ENCODE data around the gene SYT7. TPM values are rescaled to one million over a fixed set of nuclear protein-coding genes. Genes with fewer than 3 reads are reported as not detected.
A peak's percentile ranks its signal among the peaks of the same experiment; 100 is the strongest.

The SYT7 gene
- total RNA-seq, 1 experiment from 2014 or later: 2.5 TPM

DNA sequence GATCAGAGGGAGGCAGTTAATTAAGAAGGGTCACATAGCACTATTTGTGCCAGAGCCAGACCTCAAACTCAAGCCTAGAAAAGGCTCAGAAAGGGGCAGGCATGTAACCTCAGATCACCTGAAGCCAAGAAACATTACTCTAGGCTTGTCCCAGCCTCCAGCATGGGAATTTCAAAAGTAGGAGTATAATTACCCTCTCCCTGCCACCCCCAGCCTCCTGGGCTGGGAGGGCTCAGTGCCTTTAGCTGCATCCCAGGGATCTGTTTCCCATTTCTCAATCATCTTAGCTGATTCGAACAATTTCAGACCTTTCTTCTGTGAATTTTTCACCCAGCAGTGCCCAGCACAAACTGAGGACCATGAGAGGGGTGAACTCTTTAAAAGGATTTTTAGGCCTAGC lies 105.4 kb downstream of the SYT7 start:
- H3K36me3 ChIP-seq (ENCODE audit: control insufficient read depth, insufficient read depth, low read length): no peaks in the 10 kb centered on the region
- TF ChIP-seq, protein P1, sequence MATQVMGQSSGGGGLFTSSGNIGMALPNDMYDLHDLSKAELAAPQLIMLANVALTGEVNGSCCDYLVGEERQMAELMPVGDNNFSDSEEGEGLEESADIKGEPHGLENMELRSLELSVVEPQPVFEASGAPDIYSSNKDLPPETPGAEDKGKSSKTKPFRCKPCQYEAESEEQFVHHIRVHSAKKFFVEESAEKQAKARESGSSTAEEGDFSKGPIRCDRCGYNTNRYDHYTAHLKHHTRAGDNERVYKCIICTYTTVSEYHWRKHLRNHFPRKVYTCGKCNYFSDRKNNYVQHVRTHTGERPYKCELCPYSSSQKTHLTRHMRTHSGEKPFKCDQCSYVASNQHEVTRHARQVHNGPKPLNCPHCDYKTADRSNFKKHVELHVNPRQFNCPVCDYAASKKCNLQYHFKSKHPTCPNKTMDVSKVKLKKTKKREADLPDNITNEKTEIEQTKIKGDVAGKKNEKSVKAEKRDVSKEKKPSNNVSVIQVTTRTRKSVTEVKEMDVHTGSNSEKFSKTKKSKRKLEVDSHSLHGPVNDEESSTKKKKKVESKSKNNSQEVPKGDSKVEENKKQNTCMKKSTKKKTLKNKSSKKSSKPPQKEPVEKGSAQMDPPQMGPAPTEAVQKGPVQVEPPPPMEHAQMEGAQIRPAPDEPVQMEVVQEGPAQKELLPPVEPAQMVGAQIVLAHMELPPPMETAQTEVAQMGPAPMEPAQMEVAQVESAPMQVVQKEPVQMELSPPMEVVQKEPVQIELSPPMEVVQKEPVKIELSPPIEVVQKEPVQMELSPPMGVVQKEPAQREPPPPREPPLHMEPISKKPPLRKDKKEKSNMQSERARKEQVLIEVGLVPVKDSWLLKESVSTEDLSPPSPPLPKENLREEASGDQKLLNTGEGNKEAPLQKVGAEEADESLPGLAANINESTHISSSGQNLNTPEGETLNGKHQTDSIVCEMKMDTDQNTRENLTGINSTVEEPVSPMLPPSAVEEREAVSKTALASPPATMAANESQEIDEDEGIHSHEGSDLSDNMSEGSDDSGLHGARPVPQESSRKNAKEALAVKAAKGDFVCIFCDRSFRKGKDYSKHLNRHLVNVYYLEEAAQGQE (IDR thresholded peaks at IDR 0.05; ENCODE audit: insufficient read depth in 1 of 2, low read depth in 2 of 2, low read length in 1 of 2): no peak
- TF ChIP-seq TCF7L2 (IDR thresholded peaks at IDR 0.05; ENCODE audit: low read depth, low read length) (no peak), SIN3A (IDR thresholded peaks at IDR 0.05; ENCODE audit: borderline replicate concordance, insufficient read depth, low read depth, low read length) (no peak), POLR2AphosphoS5 (IDR thresholded peaks at IDR 0.05; ENCODE audit: low read depth, low read length) (no peak), CTCF (IDR thresholded peaks at IDR 0.05) (no peak)
- CTCF ChIA-PET: no interaction called here
- DNase-seq (ENCODE audit: low read depth, low spot score): no peak
- BruUV-seq (replicated peaks): no TSS peak
- H3K4me3 ChIP-seq (ENCODE audit: low read depth in 2 of 2, low read length in 2 of 2): no peak overlapping the region
- POLR2A ChIA-PET: no interaction called here
- H3K27me3 ChIP-seq (ENCODE audit: control insufficient read depth, insufficient read depth, low read length): no peaks in the 10 kb centered on the region
- H3K4me1 ChIP-seq (ENCODE audit: control insufficient read depth, insufficient read depth, low read length): no peaks in the 10 kb centered on the region
- H3K27ac ChIP-seq (ENCODE audit: low read length): no peak overlapping the region
- in situ Hi-C loops (cut with HindIII; ENCODE audit: low pct_unique_long_range_greater_than_20kb, low sequenced_read_pairs) (no loop called here), intact Hi-C loops (cut with micrococcal nuclease; ENCODE audit: unreplicated experiment) (loop anchor here (5.0 kb wide), 1 partner anchor 152 kb away; no protein-coding TSS in a partner anchor)
- no peaks in the 10 kb centered on the region for H3K9me3 ChIP-seq (ENCODE audit: control insufficient read depth, insufficient read depth, low read depth, low read length)
- no peak for ATAC-seq

GRCh38 chr11:61474013-61474643 lies 106.7 kb downstream of the SYT7 start:
- no peaks in the 10 kb centered on the region for H3K9me3 ChIP-seq (ENCODE audit: control insufficient read depth, insufficient read depth, low read depth, low read length)
- H3K4me3 ChIP-seq (ENCODE audit: low read depth in 2 of 2, low read length in 2 of 2): no peak overlapping the region
- no peaks in the 10 kb centered on the region for H3K27me3 ChIP-seq (ENCODE audit: control insufficient read depth, insufficient read depth, low read length)
- ATAC-seq: no peak
- no peak for DNase-seq (ENCODE audit: low read depth, low spot score)
- H3K27ac ChIP-seq (ENCODE audit: low read length): no peak overlapping the region
- ChIA-PET CTCF (no interaction called here), POLR2A (no interaction called here)
- H3K4me1 ChIP-seq (ENCODE audit: control insufficient read depth, insufficient read depth, low read length): no peaks in the 10 kb centered on the region
- H3K36me3 ChIP-seq (ENCODE audit: control insufficient read depth, insufficient read depth, low read length): no peaks in the 10 kb centered on the region
- in situ Hi-C loops (cut with HindIII; ENCODE audit: low pct_unique_long_range_greater_than_20kb, low sequenced_read_pairs) (no loop called here), intact Hi-C loops (cut with micrococcal nuclease; ENCODE audit: unreplicated experiment) (no loop called here)
- BruUV-seq (replicated peaks): TSS peak; percentile 53
- TF ChIP-seq TCF7L2 (IDR thresholded peaks at IDR 0.05; ENCODE audit: low read depth, low read length): no peak
- TF ChIP-seq POLR2AphosphoS5 (IDR thresholded peaks at IDR 0.05; ENCODE audit: low read depth, low read length): no peak
- TF ChIP-seq, protein P1 (IDR thresholded peaks at IDR 0.05; ENCODE audit: insufficient read depth in 1 of 2, low read depth in 2 of 2, low read length in 1 of 2): no peak
- no peak for TF ChIP-seq SIN3A (IDR thresholded peaks at IDR 0.05; ENCODE audit: borderline replicate concordance, insufficient read depth, low read depth, low read length)
- TF ChIP-seq CTCF (IDR thresholded peaks at IDR 0.05): no peak
